CD4-positive, CD25-positive, alpha-beta regulatory T cell (primary cell): ENCODE measurements around the gene PLCB1. TPM values are rescaled to one million over a fixed set of nuclear protein-coding genes. Genes with fewer than 3 reads are reported as not detected.

Experiments used
- ATAC-seq, 2 donors: fragments of 150-1000 bp; cut with Tn5 transposase; one replicate each; pipeline ENCODE4 v1.10.0; 2021; ENCODE audit warnings: low read depth in 2 of 2, moderate number of reproducible peaks in 2 of 2, moderate library complexity in 1 of 2
- DNase-seq, 3 donors: peaks; one replicate each; pipeline versions ENCODE4 v3.0.0 to v3.0.0-alpha.2; 2012 to 2022; ENCODE audit warnings: mixed read lengths in 1 of 3
- H3K27ac ChIP-seq: one replicate; pipeline ENCODE4 v1.7.0; 2013; ENCODE audit warnings: mild to moderate bottlenecking, low read length; ENCODE audit not compliant: insufficient read depth, poor library complexity, severe bottlenecking
- H3K27me3 ChIP-seq: one replicate; pipeline ENCODE4 v1.7.0; 2013; ENCODE audit warnings: low read length; ENCODE audit not compliant: control insufficient read depth, insufficient read depth
- H3K36me3 ChIP-seq: one replicate; pipeline ENCODE4 v1.7.0; 2013; ENCODE audit warnings: mild to moderate bottlenecking, low read length, moderate library complexity; ENCODE audit not compliant: control insufficient read depth, insufficient read depth
- H3K4me1 ChIP-seq: 2 replicates; pipeline ENCODE4 v1.7.0; 2013; ENCODE audit warnings: mild to moderate bottlenecking, low read length; ENCODE audit not compliant: insufficient read depth, control insufficient read depth, poor library complexity, severe bottlenecking
- H3K4me3 ChIP-seq: one replicate; pipeline ENCODE4 v1.7.0; 2013; ENCODE audit warnings: low read depth, mild to moderate bottlenecking, low read length, moderate library complexity
- H3K9me3 ChIP-seq, 2 experiments: 1 replicate in 1 of 2; 2 replicates in 1 of 2; pipeline ENCODE4 v1.7.0; 2013; ENCODE audit warnings: low read length in 2 of 2, mild to moderate bottlenecking in 1 of 2, moderate library complexity in 1 of 2; ENCODE audit not compliant: control insufficient read depth in 2 of 2
- H3K27ac Mint-ChIP-seq, 3 donors: one replicate each; pipeline ENCODE4 v1.8.0; 2020 to 2022; ENCODE audit warnings: mild to moderate bottlenecking in 3 of 3, mixed read lengths in 3 of 3, moderate library complexity in 2 of 3
- H3K27me3 Mint-ChIP-seq: one replicate; pipeline ENCODE4 v1.8.0; 2022; ENCODE audit warnings: mild to moderate bottlenecking, mixed read lengths
- H3K36me3 Mint-ChIP-seq: one replicate; pipeline ENCODE4 v1.8.0; 2020; ENCODE audit warnings: mixed read lengths
- H3K4me1 Mint-ChIP-seq, 4 donors: one replicate each; pipeline ENCODE4 v1.8.0; 2020 to 2022; ENCODE audit warnings: mixed read lengths in 4 of 4, mild to moderate bottlenecking in 1 of 4
- H3K4me3 Mint-ChIP-seq, 4 donors: one replicate each; pipeline ENCODE4 v1.8.0; 2020 to 2022; ENCODE audit warnings: mild to moderate bottlenecking in 4 of 4, mixed read lengths in 4 of 4, moderate library complexity in 3 of 4
- H3K9me3 Mint-ChIP-seq, 7 donors: one replicate each; pipeline ENCODE4 v1.8.0; 2020 to 2022; ENCODE audit warnings: mixed read lengths in 7 of 7, mild to moderate bottlenecking in 3 of 7, moderate library complexity in 2 of 7
- polyA plus RNA-seq, 4 donors: library from polyadenylated mRNA; unstranded; fragments of 300-500 nt; fragmentation: Illumina TruSeq; gene quantifications; one replicate each; pipeline ENCODE4 v1.2.3, GENCODE V29; 2021
- total RNA-seq: library from RNA; stranded (reverse); gene quantifications from one replicate; pipeline ENCODE4 v1.2.3, GENCODE V29; 2022

The PLCB1 gene
- total and polyA plus RNA-seq, 5 donors from 2014 or later, result 0.17 to 1.8 (median 0.44) TPM; not detected in 2

- ATAC-seq (no peak), DNase-seq (peak in 1 of 3 donors; percentile 9)
- peak overlapping the region; percentile 27 for H3K4me3 ChIP-seq
- Mint-ChIP-seq H3K27ac (no peak overlapping the region), H3K4me3 (peak overlapping the region in 2 of 4 donors; percentile 0 to 23), H3K27me3 (no peaks in the 10 kb centered on the region), H3K4me1 (peaks cover 0 to 8% (median 0%) of the 10 kb centered on the region in 4 donors), H3K36me3 (no peaks in the 10 kb centered on the region), H3K9me3 (peaks cover 0 to 6% (median 0%) of the 10 kb centered on the region in 7 donors)
- no peaks in the 10 kb centered on the region for H3K9me3 ChIP-seq
- no peaks in the 10 kb centered on the region for H3K36me3 ChIP-seq
- no peak overlapping the region for H3K27ac ChIP-seq
- no peaks in the 10 kb centered on the region for H3K4me1 ChIP-seq
- no peaks in the 10 kb centered on the region for H3K27me3 ChIP-seq
Measured at GRCh38 chr20:8602389-8603116, 470.5 kb downstream of the PLCB1 start.

- Mint-ChIP-seq H3K4me1 (no peaks in the 10 kb centered on the region), H3K9me3 (peaks cover 0 to 3% (median 2%) of the 10 kb centered on the region in 7 donors), H3K27me3 (no peaks in the 10 kb centered on the region), H3K36me3 (no peaks in the 10 kb centered on the region), H3K4me3 (no peak overlapping the region), H3K27ac (no peak overlapping the region)
- Histone ChIP-seq H3K4me1 (no peaks in the 10 kb centered on the region), H3K36me3 (no peaks in the 10 kb centered on the region), H3K27me3 (no peaks in the 10 kb centered on the region), H3K9me3 (no peaks in the 10 kb centered on the region), H3K4me3 (no peak overlapping the region), H3K27ac (no peak overlapping the region)
- DNase-seq (no peak), ATAC-seq (no peak)
Measured at GRCh38 chr20:8608470-8608869, 476.4 kb downstream of the PLCB1 start.

GRCh38 chr20:8616792-8617191 lies 484.7 kb downstream of the PLCB1 start:
- H3K4me1 ChIP-seq, result no peaks in the 10 kb centered on the region
- Mint-ChIP-seq H3K4me1 (no peaks in the 10 kb centered on the region), H3K27ac (no peak overlapping the region), H3K27me3 (no peaks in the 10 kb centered on the region), H3K9me3 (peaks cover 0 to 3% (median 0%) of the 10 kb centered on the region in 7 donors), H3K36me3 (no peaks in the 10 kb centered on the region), H3K4me3 (no peak overlapping the region)
- H3K27ac ChIP-seq, result no peak overlapping the region
- no peak overlapping the region for H3K4me3 ChIP-seq
- no peaks in the 10 kb centered on the region for H3K9me3 ChIP-seq
- DNase-seq (no peak), ATAC-seq (no peak)
- H3K36me3 ChIP-seq, result no peaks in the 10 kb centered on the region
- no peaks in the 10 kb centered on the region for H3K27me3 ChIP-seq

- ATAC-seq, result no peak
- H3K9me3 ChIP-seq, result no peaks in the 10 kb centered on the region
- no peaks in the 10 kb centered on the region for H3K4me1 ChIP-seq
- H3K4me3 ChIP-seq, result no peak overlapping the region
- Mint-ChIP-seq H3K9me3 (peaks cover 0 to 2% (median 0%) of the 10 kb centered on the region in 7 donors), H3K36me3 (no peaks in the 10 kb centered on the region), H3K27me3 (no peaks in the 10 kb centered on the region), H3K4me3 (no peak overlapping the region), H3K27ac (peak overlapping the region in 1 of 3 donors; percentile 32), H3K4me1 (no peaks in the 10 kb centered on the region)
- no peaks in the 10 kb centered on the region for H3K36me3 ChIP-seq
- H3K27me3 ChIP-seq, result no peaks in the 10 kb centered on the region
- no peak for DNase-seq
- no peak overlapping the region for H3K27ac ChIP-seq
Measured at GRCh38 chr20:8621001-8621400, 488.9 kb downstream of the PLCB1 start.

GRCh38 chr20:8624046-8624445 lies 492.0 kb downstream of the PLCB1 start:
- DNase-seq (no peak), ATAC-seq (no peak)
- Mint-ChIP-seq H3K27me3 (no peaks in the 10 kb centered on the region), H3K27ac (no peak overlapping the region), H3K4me1 (no peaks in the 10 kb centered on the region), H3K9me3 (peaks cover 0 to 2% (median 0%) of the 10 kb centered on the region in 7 donors), H3K36me3 (no peaks in the 10 kb centered on the region), H3K4me3 (no peak overlapping the region)
- no peaks in the 10 kb centered on the region for H3K36me3 ChIP-seq
- no peak overlapping the region for H3K4me3 ChIP-seq
- H3K9me3 ChIP-seq, result no peaks in the 10 kb centered on the region
- H3K27me3 ChIP-seq, result no peaks in the 10 kb centered on the region
- no peak overlapping the region for H3K27ac ChIP-seq
- no peaks in the 10 kb centered on the region for H3K4me1 ChIP-seq

GRCh38 chr20:8624616-8625015 lies 492.6 kb downstream of the PLCB1 start:
- H3K9me3 Mint-ChIP-seq, result peaks cover 0 to 2% (median 0%) of the 10 kb centered on the region in 7 donors
- DNase-seq (no peak), ATAC-seq (no peak)
- Histone ChIP-seq H3K27me3 (no peaks in the 10 kb centered on the region), H3K9me3 (no peaks in the 10 kb centered on the region), H3K27ac (no peak overlapping the region), H3K4me3 (no peak overlapping the region), H3K4me1 (no peaks in the 10 kb centered on the region), H3K36me3 (no peaks in the 10 kb centered on the region)
- H3K27me3 Mint-ChIP-seq, result no peaks in the 10 kb centered on the region
- no peak overlapping the region for H3K4me3 Mint-ChIP-seq
- H3K4me1 Mint-ChIP-seq, result no peaks in the 10 kb centered on the region
- no peak overlapping the region for H3K27ac Mint-ChIP-seq
- H3K36me3 Mint-ChIP-seq, result no peaks in the 10 kb centered on the region

GRCh38 chr20:8627340-8628004 lies 495.4 kb downstream of the PLCB1 start:
- Mint-ChIP-seq H3K9me3 (peaks cover 0 to 4% (median 1%) of the 10 kb centered on the region in 7 donors), H3K27me3 (no peaks in the 10 kb centered on the region), H3K4me1 (no peaks in the 10 kb centered on the region), H3K4me3 (no peak overlapping the region), H3K36me3 (no peaks in the 10 kb centered on the region), H3K27ac (no peak overlapping the region)
- H3K27ac ChIP-seq, result no peak overlapping the region
- H3K4me3 ChIP-seq, result no peak overlapping the region
- no peaks in the 10 kb centered on the region for H3K4me1 ChIP-seq
- no peaks in the 10 kb centered on the region for H3K9me3 ChIP-seq
- DNase-seq, result no peak
- no peaks in the 10 kb centered on the region for H3K27me3 ChIP-seq
- no peak for ATAC-seq
- no peaks in the 10 kb centered on the region for H3K36me3 ChIP-seq
